ENCODE results near the gene C1QL4. TPM values are rescaled to one million over a fixed set of nuclear protein-coding genes. Genes with fewer than 3 reads are reported as not detected.

The C1QL4 gene
- polyA plus RNA-seq, 1 donor from 2014 or later: 13.7 TPM

DNA sequence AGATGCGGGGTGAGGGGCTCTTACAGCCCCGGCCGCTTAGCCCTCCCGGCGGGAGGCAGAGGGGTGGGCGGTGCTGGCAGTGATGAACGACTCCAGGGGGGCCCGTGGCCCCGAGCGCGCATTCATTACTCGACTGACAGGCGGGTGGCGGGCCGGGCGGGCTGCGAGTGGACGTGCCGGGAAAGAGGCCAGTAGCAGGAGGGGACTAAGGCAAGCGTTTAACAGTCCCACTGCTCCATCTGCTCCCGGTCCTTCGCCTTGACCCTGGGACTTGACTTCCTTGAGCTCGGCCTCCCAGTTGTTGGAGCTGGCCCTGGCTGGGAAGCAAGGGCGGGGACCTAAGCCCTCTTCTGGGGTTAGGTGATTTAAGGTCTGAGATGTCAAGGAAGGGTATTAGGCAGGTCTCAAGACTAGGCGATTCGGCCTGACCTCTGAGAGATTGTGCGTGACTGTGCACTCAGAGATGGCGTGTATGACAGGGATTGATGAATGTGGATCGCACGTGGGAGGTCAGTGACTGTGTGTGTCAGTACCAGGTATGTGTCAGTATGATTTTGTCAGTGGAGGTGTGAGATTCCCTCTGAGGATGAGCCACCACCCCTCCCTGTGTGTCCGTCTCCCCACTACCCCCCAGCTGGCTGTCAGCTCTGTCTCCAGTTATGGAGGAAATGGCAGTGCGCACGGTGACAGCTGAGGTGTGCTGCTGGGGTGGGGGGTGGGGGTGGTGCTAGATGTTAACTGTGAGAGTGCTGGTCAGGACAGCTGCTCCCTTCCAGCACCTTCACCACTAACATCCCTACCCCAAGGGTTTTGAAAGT is 6.1 kb upstream of the C1QL4 start:
- no peak overlapping the region for H3K27ac ChIP-seq (ENCODE audit: low read length)
- H3K9ac ChIP-seq (ENCODE audit: low read length): peak overlapping the region; percentile 39
- H2AFZ ChIP-seq (ENCODE audit: low read depth, low read length): no peak overlapping the region

More for the DNA sequence above, 6.1 kb upstream of the C1QL4 start:
- H3K79me2 ChIP-seq (replicated peaks; ENCODE audit: insufficient read depth, low read length): no peaks in the 10 kb centered on the region
- H3K9me3 ChIP-seq (ENCODE audit: low read length): no peaks in the 10 kb centered on the region
- H3K9me2 ChIP-seq (ENCODE audit: insufficient read depth, low read length): no peaks in the 10 kb centered on the region
- peak; percentile 32 for TF ChIP-seq MXI1 (conservative IDR thresholded peaks at IDR 0.05; ENCODE audit: poor library complexity, severe bottlenecking)
- TF ChIP-seq EZH2 (IDR thresholded peaks at IDR 0.05; ENCODE audit: borderline replicate concordance, insufficient read depth, low read length, poor library complexity, severe bottlenecking): no peak
- no peak for TF ChIP-seq SMC3 (conservative IDR thresholded peaks at IDR 0.05; ENCODE audit: poor library complexity)
- TF ChIP-seq, protein P1, sequence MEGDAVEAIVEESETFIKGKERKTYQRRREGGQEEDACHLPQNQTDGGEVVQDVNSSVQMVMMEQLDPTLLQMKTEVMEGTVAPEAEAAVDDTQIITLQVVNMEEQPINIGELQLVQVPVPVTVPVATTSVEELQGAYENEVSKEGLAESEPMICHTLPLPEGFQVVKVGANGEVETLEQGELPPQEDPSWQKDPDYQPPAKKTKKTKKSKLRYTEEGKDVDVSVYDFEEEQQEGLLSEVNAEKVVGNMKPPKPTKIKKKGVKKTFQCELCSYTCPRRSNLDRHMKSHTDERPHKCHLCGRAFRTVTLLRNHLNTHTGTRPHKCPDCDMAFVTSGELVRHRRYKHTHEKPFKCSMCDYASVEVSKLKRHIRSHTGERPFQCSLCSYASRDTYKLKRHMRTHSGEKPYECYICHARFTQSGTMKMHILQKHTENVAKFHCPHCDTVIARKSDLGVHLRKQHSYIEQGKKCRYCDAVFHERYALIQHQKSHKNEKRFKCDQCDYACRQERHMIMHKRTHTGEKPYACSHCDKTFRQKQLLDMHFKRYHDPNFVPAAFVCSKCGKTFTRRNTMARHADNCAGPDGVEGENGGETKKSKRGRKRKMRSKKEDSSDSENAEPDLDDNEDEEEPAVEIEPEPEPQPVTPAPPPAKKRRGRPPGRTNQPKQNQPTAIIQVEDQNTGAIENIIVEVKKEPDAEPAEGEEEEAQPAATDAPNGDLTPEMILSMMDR (IDR thresholded peaks at IDR 0.05; ENCODE audit: poor library complexity, severe bottlenecking): no peak
- no peak for TF ChIP-seq TAF1 (IDR thresholded peaks at IDR 0.05; ENCODE audit: low read depth)
- no peak for TF ChIP-seq EP300 (conservative IDR thresholded peaks at IDR 0.05; ENCODE audit: poor library complexity, severe bottlenecking)
- TF ChIP-seq POLR2AphosphoS5 (IDR thresholded peaks at IDR 0.05): peak; percentile 22
- no peak for TF ChIP-seq RAD21 (conservative IDR thresholded peaks at IDR 0.05)
- no peak for TF ChIP-seq REST (IDR thresholded peaks at IDR 0.05; ENCODE audit: borderline replicate concordance)
- peaks cover 91% of the 10 kb centered on the region for H3K27me3 ChIP-seq (ENCODE audit: insufficient read depth, low read depth, low read length)
- no peaks in the 10 kb centered on the region for H3F3A ChIP-seq (ENCODE audit: insufficient read depth, low read length, poor library complexity, severe bottlenecking)
- peak overlapping the region; percentile 60 for H3K4me2 ChIP-seq (ENCODE audit: low read length)
- H4K20me1 ChIP-seq (ENCODE audit: insufficient read depth): no peaks in the 10 kb centered on the region
- H3K36me3 ChIP-seq (ENCODE audit: insufficient read depth, low read length): no peaks in the 10 kb centered on the region
- H3K4me3 ChIP-seq (ENCODE audit: low read length): peak overlapping the region; percentile 60
